T-cell (primary cell): ENCODE results near the gene TFDP2. TPM values are rescaled to one million over a fixed set of nuclear protein-coding genes. Genes with fewer than 3 reads are reported as not detected.
A peak's percentile ranks its signal among the peaks of the same experiment; 100 is the strongest.

Experiments
- ATAC-seq, 4 experiments: fragments of 200-7000 bp in 3 of 4; fragments of 150-1000 bp in 1 of 4; cut with Tn5 transposase; replicated peaks in 1 of 4; 1 replicate in 3 of 4; 2 replicates in 1 of 4; pipeline ENCODE4 v1.10.0; 2021; ENCODE audit warnings: moderate library complexity in 3 of 4, mild to moderate bottlenecking in 2 of 4, moderate number of reproducible peaks in 1 of 4
- CTCF ChIA-PET, 2 donors: fragments of 300-600 bp; sonication (Branson Sonifier 250); formaldehyde crosslinking; loops; one replicate each; lab custom pipeline; 2022; ENCODE audit warnings: antibody characterized with exemption in 2 of 2; lab: Charles Lee
- POLR2A ChIA-PET, 2 donors: fragments of 300-600 bp; sonication (Branson Sonifier 250); formaldehyde crosslinking; loops; one replicate each; lab custom pipeline; 2022; ENCODE audit warnings: antibody characterized with exemption in 2 of 2; lab: Charles Lee
- DNase-seq, 35 experiments: peaks; one replicate each; pipeline versions ENCODE4 v3.0.0 to v3.0.0-alpha.2; 2013 to 2023
- H3K27ac ChIP-seq: one replicate; pipeline ENCODE4 v1.5.1; 2013; ENCODE audit warnings: low read length
- H3K27me3 ChIP-seq, 2 experiments: replicated peaks in 1 of 2; 1 replicate in 1 of 2; 2 replicates in 1 of 2; pipeline versions ENCODE4 v1.6.1 to v1.7.0; 2013; ENCODE audit warnings: low read length in 1 of 2, mixed read lengths in 1 of 2; ENCODE audit not compliant: control insufficient read depth in 2 of 2, insufficient read depth in 2 of 2; ENCODE audit errors: extremely low read depth in 1 of 2
- H3K36me3 ChIP-seq, 2 donors: 1 replicate in 1 of 2; 2 replicates in 1 of 2; pipeline versions ENCODE4 v1.6.1 to v1.7.0; 2013; ENCODE audit warnings: low read length in 1 of 2; ENCODE audit not compliant: control insufficient read depth in 2 of 2, insufficient read depth in 1 of 2; ENCODE audit errors: extremely low read depth in 1 of 2
- H3K4me1 ChIP-seq, 2 experiments: 1 replicate in 1 of 2; 2 replicates in 1 of 2; pipeline versions ENCODE4 v1.6.1 to v1.7.0; 2013; ENCODE audit warnings: low read length in 2 of 2, mixed read lengths in 1 of 2; ENCODE audit not compliant: insufficient read depth in 2 of 2, control insufficient read depth in 1 of 2; ENCODE audit errors: extremely low read depth in 1 of 2
- H3K4me3 ChIP-seq, 2 donors: 1 replicate in 1 of 2; 2 replicates in 1 of 2; pipeline versions ENCODE4 v1.5.1 to v1.7.0; 2013; ENCODE audit warnings: mild to moderate bottlenecking in 2 of 2, low read length in 1 of 2, moderate library complexity in 1 of 2; ENCODE audit not compliant: control insufficient read depth in 1 of 2; ENCODE audit errors: extremely low read depth in 1 of 2
- H3K9me3 ChIP-seq: 2 replicates; pipeline ENCODE4 v1.7.0; 2013
- H3K27ac Mint-ChIP-seq, 2 donors: one replicate each; pipeline ENCODE4 v1.8.0; 2020 to 2021; ENCODE audit warnings: mild to moderate bottlenecking in 2 of 2, mixed read lengths in 2 of 2
- H3K27me3 Mint-ChIP-seq, 2 donors: one replicate each; pipeline ENCODE4 v1.8.0; 2021 to 2022; ENCODE audit warnings: mixed read lengths in 2 of 2
- H3K36me3 Mint-ChIP-seq: one replicate; pipeline ENCODE4 v1.8.0; 2021; ENCODE audit warnings: mixed read lengths
- H3K4me1 Mint-ChIP-seq, 3 donors: one replicate each; pipeline ENCODE4 v1.8.0; 2020 to 2022; ENCODE audit warnings: mixed read lengths in 3 of 3, mild to moderate bottlenecking in 1 of 3
- H3K4me3 Mint-ChIP-seq, 3 donors: one replicate each; pipeline ENCODE4 v1.8.0; 2020 to 2022; ENCODE audit warnings: mild to moderate bottlenecking in 3 of 3, mixed read lengths in 3 of 3, moderate library complexity in 3 of 3
- H3K9me3 Mint-ChIP-seq, 3 donors: one replicate each; pipeline ENCODE4 v1.8.0; 2020 to 2022; ENCODE audit warnings: mixed read lengths in 3 of 3
- WGBS: methylation state at CpG from one replicate; pipeline ENCODE4 v1.1.5; 2013; ENCODE audit warnings: missing lambda C conversion rate; ENCODE audit not compliant: insufficient coverage; 5-methylcytosine and 5-hydroxymethylcytosine counted together
- total RNA-seq, 35 experiments: library from RNA in 6 of 35; stranded (reverse) in 6 of 35; fragments of 120-200 nt in 1 of 35; gene quantifications; one replicate each; pipeline versions ENCODE4 v1.2.1 to v1.2.4 and lab custom pipeline; 2013 to 2026

TFDP2 gene
- total RNA-seq, 5 donors from 2014 or later (not counting 1 experiment from before 2014, with no cell fraction given) = 30.1 to 45.0 (median 35.5) TPM

DNA sequence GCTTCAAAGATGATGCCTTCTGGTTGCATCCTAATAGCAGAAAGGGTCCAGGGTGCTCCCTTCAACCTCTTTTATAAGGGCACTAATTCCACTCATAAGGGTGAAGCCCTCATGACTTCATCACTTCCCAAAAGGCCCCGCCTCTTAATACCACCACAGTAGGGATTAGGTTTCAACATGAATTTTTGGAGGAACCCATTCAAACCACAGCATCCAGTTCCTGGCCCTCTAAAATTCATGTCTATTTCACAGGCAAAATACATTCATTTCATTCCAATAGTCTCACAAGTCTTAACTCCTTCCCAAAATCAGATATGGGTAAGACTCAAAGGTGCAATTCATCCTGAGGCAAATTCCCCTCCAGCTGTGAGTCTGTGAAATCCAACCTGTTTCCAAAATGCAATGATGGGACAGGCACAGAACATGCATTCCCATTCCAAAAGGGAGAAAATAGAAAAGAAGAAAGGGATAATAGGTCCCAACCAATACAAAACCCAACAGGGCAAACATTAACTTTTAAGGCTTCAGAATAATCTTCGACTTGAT lies 148.9 kb downstream of the TFDP2 start:
- no CpG with 5 or more reads among the region's 2 CpGs for WGBS
- H3K27ac Mint-ChIP-seq = no peak overlapping the region

DNA sequence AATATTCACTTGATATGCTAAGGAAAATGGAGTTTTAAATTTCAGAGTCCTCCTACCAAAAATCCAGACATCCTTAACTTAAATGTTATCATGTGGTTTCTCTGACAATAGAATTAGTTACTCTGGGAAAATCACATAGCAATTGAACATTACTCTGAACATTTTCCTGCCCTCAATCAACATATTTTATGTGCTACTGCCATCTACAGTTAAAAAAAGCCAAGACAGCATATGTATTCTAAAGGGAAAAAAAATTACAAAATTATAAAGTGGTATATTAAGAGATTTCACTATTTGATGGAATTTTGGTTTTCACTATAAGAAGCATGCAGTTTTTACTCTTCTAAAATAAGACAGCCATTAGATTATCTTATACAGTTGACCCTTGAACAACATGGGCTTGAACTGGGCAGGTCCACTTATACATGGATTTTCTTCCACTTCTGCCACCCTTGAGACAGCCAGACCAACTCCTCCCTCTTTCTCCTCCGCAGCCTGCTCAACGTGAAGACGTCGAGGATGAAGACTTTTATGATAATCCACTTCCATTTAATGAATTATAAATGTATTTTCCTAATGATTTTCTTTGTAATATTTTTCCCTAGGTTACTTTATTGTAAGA lies 150.6 kb downstream of the TFDP2 start:
- POLR2A ChIA-PET = no interaction called here
- peak in 1 of 35 experiments; percentile 27 for DNase-seq

More for the DNA sequence above, 148.9 kb downstream of the TFDP2 start:
- ChIA-PET CTCF (no interaction called here), POLR2A (no interaction called here)
- Histone ChIP-seq H3K4me3 (no peak overlapping the region), H3K9me3 (no peaks in the 10 kb centered on the region), H3K36me3 (peaks cover 0 to 2% of the 10 kb centered on the region in 2 donors), H3K27ac (no peak overlapping the region), H3K27me3 (no peaks in the 10 kb centered on the region), H3K4me1 (no peaks in the 10 kb centered on the region)
- Mint-ChIP-seq H3K27me3 (no peaks in the 10 kb centered on the region), H3K4me1 (no peaks in the 10 kb centered on the region), H3K4me3 (no peak overlapping the region), H3K9me3 (no peaks in the 10 kb centered on the region), H3K36me3 (peaks cover 12% of the 10 kb centered on the region)
- no peak for DNase-seq
- no peak for ATAC-seq

DNA sequence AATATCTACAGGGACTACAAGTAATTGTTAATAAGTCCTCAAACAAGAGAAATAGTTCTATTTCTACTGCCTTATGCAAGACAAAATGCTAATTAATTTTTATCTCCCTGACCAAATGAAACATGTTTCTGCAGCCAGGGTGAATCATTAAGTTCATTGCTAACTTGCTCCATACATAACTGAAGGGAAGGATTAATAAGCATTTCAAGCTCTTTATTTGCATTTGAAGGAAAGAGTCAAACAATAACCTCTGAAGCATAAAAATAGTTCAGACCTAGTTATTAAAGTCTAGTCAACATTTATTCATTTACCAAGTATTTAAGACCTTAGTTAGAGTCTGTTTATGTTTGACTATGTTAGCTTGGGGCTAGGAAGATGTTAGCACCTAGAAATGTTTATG lies 152.9 kb downstream of the TFDP2 start:
- Mint-ChIP-seq H3K4me1 (no peaks in the 10 kb centered on the region), H3K9me3 (no peaks in the 10 kb centered on the region), H3K27me3 (no peaks in the 10 kb centered on the region), H3K36me3 (peaks cover 14% of the 10 kb centered on the region), H3K4me3 (no peak overlapping the region), H3K27ac (no peak overlapping the region)
- H3K27me3 ChIP-seq = no peaks in the 10 kb centered on the region
- ChIA-PET POLR2A (no interaction called here), CTCF (no interaction called here)
- H3K36me3 ChIP-seq = no peaks in the 10 kb centered on the region
- ATAC-seq (no peak), DNase-seq (no peak)
- H3K4me3 ChIP-seq = no peak overlapping the region
- peaks cover 0 to 5% of the 10 kb centered on the region in 2 experiments for H3K4me1 ChIP-seq
- H3K9me3 ChIP-seq = no peaks in the 10 kb centered on the region
- H3K27ac ChIP-seq = no peak overlapping the region

More for the DNA sequence above, 150.6 kb downstream of the TFDP2 start:
- H3K36me3 ChIP-seq = no peaks in the 10 kb centered on the region
- no peak for ATAC-seq
- H3K9me3 ChIP-seq = no peaks in the 10 kb centered on the region
- no peak overlapping the region for H3K4me3 ChIP-seq
- no peak overlapping the region for H3K27ac Mint-ChIP-seq
- H3K27me3 Mint-ChIP-seq = no peaks in the 10 kb centered on the region
- peaks cover 6% of the 10 kb centered on the region for H3K36me3 Mint-ChIP-seq
- no peaks in the 10 kb centered on the region for H3K4me1 Mint-ChIP-seq
- CTCF ChIA-PET = no interaction called here
- no peaks in the 10 kb centered on the region for H3K27me3 ChIP-seq
- no peak overlapping the region for H3K27ac ChIP-seq
- H3K4me1 ChIP-seq = no peaks in the 10 kb centered on the region
- WGBS = no CpG with 5 or more reads among the region's 4 CpGs
- no peak overlapping the region for H3K4me3 Mint-ChIP-seq
- no peaks in the 10 kb centered on the region for H3K9me3 Mint-ChIP-seq

DNA sequence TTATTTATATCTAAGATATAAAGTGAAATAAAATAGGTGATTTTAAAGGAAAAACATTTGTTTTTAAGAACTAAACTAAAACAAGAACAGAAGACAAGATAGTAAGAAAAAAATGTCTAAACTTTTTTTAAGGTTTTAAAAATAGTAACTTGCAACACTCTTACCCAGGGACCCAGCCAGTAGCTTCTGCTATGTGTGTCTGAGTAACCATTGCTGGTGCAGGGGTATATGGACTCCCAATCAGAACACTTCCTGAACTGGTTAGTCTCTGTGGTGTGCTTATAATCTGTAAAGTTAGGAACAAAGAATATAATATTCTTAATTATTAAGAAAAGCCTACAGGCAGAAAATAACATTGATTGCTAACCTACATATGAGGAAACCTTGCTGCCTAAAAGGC lies 154.5 kb downstream of the TFDP2 start:
- H3K27me3 Mint-ChIP-seq = no peaks in the 10 kb centered on the region
- POLR2A ChIA-PET = no interaction called here
- Histone ChIP-seq H3K27me3 (no peaks in the 10 kb centered on the region), H3K27ac (no peak overlapping the region), H3K4me3 (no peak overlapping the region), H3K4me1 (peaks cover 0 to 5% of the 10 kb centered on the region in 2 experiments), H3K36me3 (no peaks in the 10 kb centered on the region), H3K9me3 (no peaks in the 10 kb centered on the region)
- H3K4me3 Mint-ChIP-seq = no peak overlapping the region
- no peaks in the 10 kb centered on the region for H3K9me3 Mint-ChIP-seq
- DNase-seq (no peak), ATAC-seq (no peak)
- CTCF ChIA-PET = interaction anchor here in 1 of 2 donors (0.5 kb wide), 1 partner anchor 280 kb away, joined by 4 read pairs; no protein-coding TSS in a partner anchor
- peaks cover 8% of the 10 kb centered on the region for H3K36me3 Mint-ChIP-seq
- H3K4me1 Mint-ChIP-seq = no peaks in the 10 kb centered on the region
- H3K27ac Mint-ChIP-seq = no peak overlapping the region

DNA sequence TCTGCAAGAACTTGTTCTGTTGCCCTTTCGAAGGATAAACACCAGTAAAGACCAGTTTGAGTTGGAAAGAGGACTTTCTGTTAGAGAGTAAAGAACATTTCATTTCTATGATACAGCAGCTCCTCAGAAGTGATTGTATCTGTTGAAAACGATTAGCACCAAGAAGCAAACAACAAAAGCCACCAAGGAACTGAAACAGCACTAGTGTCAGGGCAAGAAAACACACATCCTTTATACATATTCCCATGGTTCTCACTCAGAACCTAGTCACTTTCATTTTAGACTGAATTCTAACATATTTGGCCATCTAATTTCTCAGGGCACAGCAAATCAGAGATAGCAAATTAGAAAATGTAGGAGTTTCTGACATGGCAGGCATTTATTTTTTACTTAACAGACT lies 156.8 kb downstream of the TFDP2 start:
- ChIA-PET POLR2A (no interaction called here), CTCF (no interaction called here)
- ATAC-seq (no peak), DNase-seq (no peak)
- Histone ChIP-seq H3K4me1 (peaks cover 0 to 5% of the 10 kb centered on the region in 2 experiments), H3K9me3 (no peaks in the 10 kb centered on the region), H3K27me3 (no peaks in the 10 kb centered on the region), H3K4me3 (no peak overlapping the region), H3K27ac (no peak overlapping the region), H3K36me3 (peaks cover 7 to 9% of the 10 kb centered on the region in 2 donors)
- peaks cover 13% of the 10 kb centered on the region for H3K36me3 Mint-ChIP-seq
- H3K9me3 Mint-ChIP-seq = no peaks in the 10 kb centered on the region
- 14% methylated on average over 1 of the region's 2 CpGs for WGBS
- H3K4me1 Mint-ChIP-seq = no peaks in the 10 kb centered on the region
- H3K27ac Mint-ChIP-seq = peak overlapping the region in 1 of 2 donors; percentile 19
- H3K4me3 Mint-ChIP-seq = no peak overlapping the region
- H3K27me3 Mint-ChIP-seq = no peaks in the 10 kb centered on the region

DNA sequence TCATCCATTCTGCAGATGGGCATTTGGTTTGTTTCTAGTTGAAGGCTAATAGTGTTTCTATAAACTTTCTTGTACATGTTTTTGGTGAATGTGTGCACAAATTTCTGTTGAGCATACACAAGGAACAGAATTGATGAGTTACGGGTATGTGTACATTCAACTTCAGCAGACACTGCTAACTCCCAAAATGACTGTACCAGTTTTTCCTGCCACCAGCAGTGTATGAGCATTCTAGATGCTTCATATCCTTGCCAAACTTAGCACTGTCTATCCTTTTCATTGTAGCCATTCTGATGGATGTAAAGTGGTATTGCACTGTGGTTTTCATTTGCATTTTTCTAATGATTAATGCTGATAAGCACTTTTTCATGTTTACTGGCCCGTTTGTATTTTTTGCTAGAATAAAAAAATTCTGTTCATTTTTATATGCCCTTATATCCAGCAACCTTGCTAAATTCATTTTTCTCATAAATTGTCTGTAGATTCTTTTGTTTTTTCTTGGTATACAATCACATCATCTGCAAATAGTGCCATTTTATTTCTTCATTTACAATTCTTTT lies 162.7 kb downstream of the TFDP2 start:
- H3K9me3 Mint-ChIP-seq = no peaks in the 10 kb centered on the region
- ChIA-PET POLR2A (no interaction called here), CTCF (no interaction called here)
- DNase-seq (no peak), ATAC-seq (no peak)
- no peak overlapping the region for H3K27ac Mint-ChIP-seq
- no CpG with 5 or more reads among the region's 2 CpGs for WGBS
- H3K4me1 Mint-ChIP-seq = peaks cover 0 to 2% (median 0%) of the 10 kb centered on the region in 3 donors
- no peaks in the 10 kb centered on the region for H3K27me3 Mint-ChIP-seq
- H3K4me3 Mint-ChIP-seq = no peak overlapping the region
- Histone ChIP-seq H3K27ac (no peak overlapping the region), H3K27me3 (no peaks in the 10 kb centered on the region), H3K9me3 (no peaks in the 10 kb centered on the region), H3K36me3 (peaks cover 7 to 9% of the 10 kb centered on the region in 2 donors), H3K4me3 (no peak overlapping the region), H3K4me1 (no peaks in the 10 kb centered on the region)
- peaks cover 21% of the 10 kb centered on the region for H3K36me3 Mint-ChIP-seq
